Stimulated activated CD4-positive, alpha-beta T cell treated with anti-CD3 and anti-CD28 coated beads, Interleukin-4, amount 100 ng/mL, for 4 hours (primary cell): ENCODE results near the gene SEPTIN3.

Experiments
- DNase-seq, 2 experiments: peaks; one replicate each; pipeline ENCODE4 v3.0.0-alpha.2; 2020

Gene SEPTIN3

DNA sequence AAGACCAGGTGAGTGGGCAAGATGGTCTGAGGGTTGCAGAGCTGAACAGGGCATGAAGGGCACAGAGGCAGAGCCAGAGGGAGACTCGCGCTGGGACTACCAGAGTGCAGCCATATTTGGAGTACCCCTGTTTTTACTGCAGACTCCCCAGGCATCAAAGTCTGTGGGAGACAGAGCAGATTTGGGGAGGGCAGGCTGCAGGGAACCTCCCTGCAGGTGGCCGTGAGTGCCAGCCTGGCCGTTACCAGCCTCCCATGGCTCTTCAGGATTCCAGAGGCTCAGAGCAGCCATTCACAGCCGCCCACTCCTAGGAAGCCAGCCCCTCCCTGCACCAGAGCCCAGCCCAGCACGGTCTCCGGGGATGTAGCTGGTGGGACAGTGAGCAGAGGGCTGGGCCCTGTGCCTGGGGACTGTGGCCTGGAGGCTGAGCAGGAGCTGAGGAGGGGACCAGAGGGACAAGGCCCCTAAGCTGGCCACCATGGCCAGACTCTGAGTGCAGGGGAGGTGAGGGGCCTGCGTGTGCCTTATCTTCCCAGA lies at the start of gene SEPTIN3:
SEPTIN3 (plus strand) TSS at position 334 of the 537 bp plus-strand sequence. CDS start 2,050 bp downstream, outside the sequence.
- no peak for DNase-seq

GRCh38 chr22:41920271-41920976 lies 48.8 kb upstream of the SEPTIN3 start:
- DNase-seq = no peak

GRCh38 chr22:41922328-41922727 lies 46.9 kb upstream of the SEPTIN3 start:
- no peak for DNase-seq

GRCh38 chr22:41922940-41923594 lies 46.2 kb upstream of the SEPTIN3 start:
- no peak for DNase-seq

DNA sequence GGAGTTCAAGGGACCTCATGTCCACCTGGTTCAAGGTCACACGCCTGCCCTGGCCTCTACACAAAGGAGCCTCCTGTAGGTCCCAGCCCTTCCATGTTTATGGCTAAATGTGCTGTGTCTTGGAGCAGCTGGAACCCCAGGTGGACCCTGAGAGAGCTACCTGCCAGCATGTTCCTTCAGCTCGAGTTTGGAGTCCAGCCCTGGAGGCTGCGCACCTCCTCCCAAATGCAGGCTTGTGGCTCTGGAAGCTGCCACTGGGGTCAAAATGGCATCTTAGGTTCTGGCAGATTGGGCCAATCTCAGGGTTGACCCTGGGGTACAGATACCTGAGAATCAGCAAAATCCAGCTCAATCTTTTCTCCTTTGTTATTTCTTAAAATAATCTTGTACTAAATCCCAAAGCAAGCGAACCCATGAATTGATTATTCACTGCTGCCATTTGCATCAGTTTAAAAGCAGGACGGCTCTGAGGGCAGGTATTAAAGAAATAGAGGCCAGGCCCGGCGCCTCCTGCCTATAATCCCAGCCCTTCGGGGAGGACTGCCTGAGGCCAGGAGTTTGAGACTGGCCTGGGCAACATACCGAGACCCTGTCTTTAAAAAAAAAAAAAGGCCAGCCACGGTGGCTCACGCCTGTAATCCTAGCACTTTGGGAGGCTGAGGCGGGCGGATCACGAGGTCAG lies 45.5 kb upstream of the SEPTIN3 start:
- no peak for DNase-seq

- DNase-seq = peak; percentile 68 to 78
These were observed 43.3 kb upstream of the SEPTIN3 start for GRCh38 chr22:41925783-41926460.

GRCh38 chr22:41927813-41928212 lies 41.4 kb upstream of the SEPTIN3 start:
- no peak for DNase-seq

- DNase-seq = no peak
These were observed 40.4 kb upstream of the SEPTIN3 start for GRCh38 chr22:41928593-41929417.

- no peak for DNase-seq
These were observed 39.8 kb upstream of the SEPTIN3 start for GRCh38 chr22:41929418-41929810.

GRCh38 chr22:41931701-41932269 lies 37.5 kb upstream of the SEPTIN3 start:
- DNase-seq = no peak

GRCh38 chr22:41932353-41932752 lies 36.9 kb upstream of the SEPTIN3 start:
- no peak for DNase-seq

DNA sequence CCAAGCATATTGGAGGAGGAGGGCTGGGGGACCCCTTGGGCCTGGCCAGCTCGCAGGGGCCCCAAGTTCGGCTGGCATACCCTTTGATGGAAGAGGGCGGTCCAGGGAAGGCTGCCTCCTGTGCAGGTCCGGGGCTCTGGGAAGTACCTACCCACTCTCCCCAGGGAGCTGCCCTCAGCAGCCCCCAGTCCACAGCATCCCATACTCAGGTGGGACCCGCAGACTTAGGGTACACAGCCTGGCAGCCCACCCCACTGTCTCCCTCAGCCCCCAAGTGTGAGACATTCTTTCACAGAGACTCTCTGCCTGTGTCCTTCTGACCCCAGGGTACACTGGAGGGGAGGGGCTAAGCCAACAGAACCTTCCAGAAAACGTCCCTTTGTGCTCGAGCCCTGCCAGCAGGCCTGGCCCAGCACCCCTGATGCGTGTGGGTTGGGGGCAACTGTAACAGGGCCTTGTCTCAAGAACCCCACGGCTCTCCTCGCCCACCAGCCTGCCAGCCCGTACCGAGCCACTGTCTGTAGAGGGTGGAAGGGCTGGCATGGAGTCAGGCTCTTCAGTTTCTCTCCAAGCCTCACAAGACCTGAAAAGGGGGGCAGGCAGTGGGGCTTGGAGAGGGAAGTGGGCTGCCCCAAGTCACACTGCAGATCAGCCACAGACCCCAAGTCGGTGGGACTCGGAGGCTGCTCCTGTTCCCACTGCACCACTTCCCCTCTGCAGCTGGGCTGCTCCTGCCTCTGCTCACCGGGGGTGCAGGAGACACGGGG lies 35.6 kb upstream of the SEPTIN3 start:
- DNase-seq = no peak

GRCh38 chr22:41934284-41935014 lies 34.8 kb upstream of the SEPTIN3 start:
- no peak for DNase-seq

DNA sequence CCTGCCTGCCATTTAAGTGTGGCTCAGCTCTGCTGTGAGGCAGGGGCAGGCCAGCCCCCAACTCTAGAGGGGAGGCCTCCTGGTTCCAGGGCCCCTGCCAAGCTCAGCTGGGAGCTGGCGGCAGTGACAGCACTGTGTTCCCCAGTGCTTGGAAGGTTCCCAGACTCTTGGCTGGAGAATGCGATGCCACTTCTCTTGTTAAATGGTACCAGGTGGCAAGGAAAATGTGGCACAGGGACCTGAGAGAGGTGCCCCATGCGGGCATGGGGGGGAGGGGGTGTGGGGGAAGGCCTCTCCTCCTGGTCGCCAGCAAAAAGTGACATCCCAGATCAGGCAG lies 34.3 kb upstream of the SEPTIN3 start:
- DNase-seq = no peak

GRCh38 chr22:41935509-41935908 lies 33.7 kb upstream of the SEPTIN3 start:
- no peak for DNase-seq

GRCh38 chr22:41936894-41937169 lies 32.4 kb upstream of the SEPTIN3 start:
- DNase-seq = no peak

- peak; percentile 83 to 96 for DNase-seq
These were observed 29.0 kb upstream of the SEPTIN3 start for GRCh38 chr22:41939981-41940831.

DNA sequence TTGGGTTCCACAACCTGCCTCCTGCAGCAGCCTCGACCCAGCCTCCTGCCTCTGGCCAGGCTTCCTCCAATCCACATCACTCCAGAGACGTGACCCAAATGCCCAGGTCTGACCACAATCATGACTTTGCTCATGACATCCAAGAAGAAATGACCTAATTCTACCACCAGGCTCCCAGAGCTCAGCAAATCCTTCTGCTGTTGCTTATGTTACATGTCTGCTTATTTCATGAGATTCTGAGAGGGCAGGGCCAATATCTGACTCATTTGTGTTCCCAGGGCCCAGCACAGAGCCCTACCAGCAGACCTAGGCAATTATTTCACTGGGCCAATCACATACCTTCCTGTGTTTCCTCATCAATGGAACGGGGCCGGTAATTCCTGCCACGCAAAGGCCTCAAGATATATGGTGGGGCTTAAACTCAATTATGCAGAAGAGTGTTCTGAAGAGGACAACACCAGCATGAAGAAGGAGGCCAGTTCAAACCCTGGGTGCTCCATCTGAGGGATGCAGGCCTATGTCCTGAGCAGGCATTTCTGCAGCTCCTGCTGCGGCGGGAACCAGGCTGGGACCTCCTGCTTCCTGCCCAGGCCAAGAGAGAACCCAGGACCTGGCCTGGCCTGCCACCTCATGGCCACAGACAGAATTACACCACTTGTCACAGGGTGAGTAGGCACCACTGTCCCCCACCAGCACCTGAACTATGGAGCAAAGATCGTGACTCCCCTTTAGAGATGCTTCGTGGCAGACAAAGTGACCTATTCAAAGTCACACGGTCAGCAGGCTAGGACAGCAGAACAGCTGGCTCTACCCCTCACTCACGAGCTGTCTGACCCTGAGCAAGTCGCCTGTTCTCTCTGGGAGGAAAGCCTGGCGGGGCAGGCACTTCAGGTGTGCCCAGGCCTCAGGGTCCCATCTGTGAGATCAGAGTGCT lies 28.1 kb upstream of the SEPTIN3 start:
- DNase-seq = peak; percentile 79 to 81
